Caco-2 (cell line): Measurements from ENCODE around the gene KATNAL2. TPM values are rescaled to one million over a fixed set of nuclear protein-coding genes. Genes with fewer than 3 reads are reported as not detected.
"Not testable (repeated sequence)": the region's sequence is repeated elsewhere in the genome, so short reads cannot be mapped to it uniquely, and the experiment has no call there.

Experiments
- BruUV-seq: library from RNA; stranded (reverse); fragments of 400-500 nt; replicated peaks from 2 replicates; lab custom pipeline; 2021; lab: Mats Ljungman, UMichigan
- CTCF ChIA-PET: fragments of 300-600 bp; sonication (Branson Sonifier 250); formaldehyde crosslinking; loops from one replicate; lab custom pipeline; 2022; ENCODE audit warnings: antibody characterized with exemption; lab: Charles Lee
- POLR2A ChIA-PET: fragments of 300-600 bp; sonication (Branson Sonifier 250); formaldehyde crosslinking; loops from one replicate; lab custom pipeline; 2022; ENCODE audit warnings: antibody characterized with exemption; lab: Charles Lee
- DNase-seq, 2 experiments: peaks; one replicate each; pipeline versions ENCODE4 v3.0.0 to v3.0.0-alpha.2; 2020 to 2022
- H3K27me3 ChIP-seq: replicated peaks from 2 replicates; pipeline ENCODE4 v1.6.0; 2011; ENCODE audit warnings: low read length; ENCODE audit not compliant: control insufficient read depth, insufficient read depth
- H3K36me3 ChIP-seq: 2 replicates; pipeline ENCODE4 v1.5.1; 2011; ENCODE audit warnings: low read length; ENCODE audit not compliant: control insufficient read depth, insufficient read depth
- H3K4me1 ChIP-seq: fragments of 250-450 bp; sonication (Bioruptor Pico); 2 replicates; pipeline ENCODE4 v1.5.1; 2020; ENCODE audit warnings: mild to moderate bottlenecking
- H3K4me3 ChIP-seq: 2 replicates; pipeline ENCODE4 v1.5.1; 2011; ENCODE audit warnings: low read depth, mild to moderate bottlenecking, control low read depth, low read length
- H3K9me3 ChIP-seq: fragments of 250-450 bp; sonication (Bioruptor Pico); 2 replicates; pipeline ENCODE4 v1.5.1; 2020; ENCODE audit warnings: mild to moderate bottlenecking, moderate library complexity
- H3K27ac Mint-ChIP-seq: one replicate; pipeline ENCODE4 v1.8.0; 2022; ENCODE audit warnings: mixed read lengths; ENCODE audit not compliant: unreplicated experiment
- H3K27me3 Mint-ChIP-seq: one replicate; pipeline ENCODE4 v1.8.0; 2022; ENCODE audit warnings: mixed read lengths; ENCODE audit not compliant: insufficient read depth, unreplicated experiment
- H3K36me3 Mint-ChIP-seq: one replicate; pipeline ENCODE4 v1.8.0; 2022; ENCODE audit warnings: mild to moderate bottlenecking, mixed read lengths; ENCODE audit not compliant: insufficient read depth, unreplicated experiment
- H3K4me1 Mint-ChIP-seq: one replicate; pipeline ENCODE4 v1.8.0; 2022; ENCODE audit warnings: low read depth, mixed read lengths; ENCODE audit not compliant: unreplicated experiment
- H3K4me3 Mint-ChIP-seq: one replicate; pipeline ENCODE4 v1.8.0; 2022; ENCODE audit warnings: mild to moderate bottlenecking, moderate library complexity, mixed read lengths; ENCODE audit not compliant: unreplicated experiment
- H3K9me3 Mint-ChIP-seq: one replicate; pipeline ENCODE4 v1.8.0; 2022; ENCODE audit warnings: mixed read lengths; ENCODE audit not compliant: unreplicated experiment
- CTCF ChIP-seq, 2 experiments: fragments of 200-600 bp in 1 of 2; IDR thresholded peaks; 1 replicate in 1 of 2; 2 replicates in 1 of 2; pipeline versions ENCODE4 v1.5.1 to v1.8.0; 2011 to 2022; ENCODE audit warnings: antibody characterized with exemption in 1 of 2, control low read depth in 1 of 2, inconsistent platforms in 1 of 2, low read depth in 1 of 2, low read length in 1 of 2, mild to moderate bottlenecking in 1 of 2, moderate library complexity in 1 of 2; ENCODE audit not compliant: insufficient read depth in 1 of 2, severe bottlenecking in 1 of 2, unreplicated experiment in 1 of 2
- intact Hi-C: fragments of 100-400 bp; cut with micrococcal nuclease; formaldehyde crosslinking; loops from one replicate; pipeline ENCODE4 v1.10.0; 2022; ENCODE audit not compliant: unreplicated experiment
- total RNA-seq: library from RNA; stranded (reverse); gene quantifications from 2 replicates; pipeline ENCODE4 v1.2.3, GENCODE V29; 2022

The KATNAL2 gene
- total RNA-seq, 1 experiment from 2014 or later = not detected

- H3K27me3 ChIP-seq, H3K36me3 ChIP-seq, H3K4me1 Mint-ChIP-seq, BruUV-seq, H3K36me3 Mint-ChIP-seq, intact Hi-C loops, H3K4me1 ChIP-seq, H3K27ac Mint-ChIP-seq, H3K9me3 Mint-ChIP-seq, CTCF ChIA-PET, H3K4me3 ChIP-seq, H3K4me3 Mint-ChIP-seq, H3K27me3 Mint-ChIP-seq, H3K9me3 ChIP-seq, POLR2A ChIA-PET, DNase-seq: not testable (repeated sequence)
Observed at GRCh38 chr18:47029684-47030353, 112.4 kb downstream of the KATNAL2 start.

GRCh38 chr18:47030887-47031286 lies 113.5 kb downstream of the KATNAL2 start:
- H3K9me3 Mint-ChIP-seq, H3K4me1 ChIP-seq, DNase-seq, H3K27ac Mint-ChIP-seq, H3K36me3 ChIP-seq, H3K4me1 Mint-ChIP-seq, H3K4me3 ChIP-seq, POLR2A ChIA-PET, BruUV-seq, H3K36me3 Mint-ChIP-seq, H3K27me3 ChIP-seq, H3K27me3 Mint-ChIP-seq, CTCF ChIA-PET, H3K4me3 Mint-ChIP-seq, H3K9me3 ChIP-seq, intact Hi-C loops: not testable (repeated sequence)

GRCh38 chr18:47032945-47033344 lies 115.5 kb downstream of the KATNAL2 start:
- no peaks in the 10 kb centered on the region for H3K4me1 Mint-ChIP-seq
- Histone ChIP-seq H3K27me3 (no peaks in the 10 kb centered on the region), H3K36me3 (no peaks in the 10 kb centered on the region), H3K4me1 (no peaks in the 10 kb centered on the region), H3K4me3 (no peak overlapping the region), H3K9me3 (no peaks in the 10 kb centered on the region)
- TF ChIP-seq CTCF (IDR thresholded peaks at IDR 0.05; ENCODE audit: insufficient read depth in 1 of 2, low read depth in 1 of 2, low read length in 1 of 2, severe bottlenecking in 1 of 2, unreplicated experiment in 1 of 2) = no peak
- ChIA-PET CTCF (no interaction called here), POLR2A (no interaction called here)
- intact Hi-C loops = no loop called here
- H3K9me3 Mint-ChIP-seq = no peaks in the 10 kb centered on the region
- BruUV-seq = no TSS peak
- peaks cover 3% of the 10 kb centered on the region for H3K27me3 Mint-ChIP-seq
- no peak for DNase-seq
- no peak overlapping the region for H3K27ac Mint-ChIP-seq
- H3K4me3 Mint-ChIP-seq = no peak overlapping the region
- H3K36me3 Mint-ChIP-seq = no peaks in the 10 kb centered on the region

GRCh38 chr18:47034591-47034990 lies 117.2 kb downstream of the KATNAL2 start:
- H3K27me3 Mint-ChIP-seq, H3K4me3 Mint-ChIP-seq, H3K9me3 ChIP-seq, H3K4me1 Mint-ChIP-seq, POLR2A ChIA-PET, CTCF ChIA-PET, intact Hi-C loops, H3K36me3 ChIP-seq, H3K9me3 Mint-ChIP-seq, DNase-seq, H3K27ac Mint-ChIP-seq, BruUV-seq, H3K4me3 ChIP-seq, H3K27me3 ChIP-seq, H3K4me1 ChIP-seq, H3K36me3 Mint-ChIP-seq: not testable (repeated sequence)
